Astrocyte of the hippocampus (primary cell): ENCODE measurements around the gene KMT2E.
"Not testable (repeated sequence)": the region's sequence is repeated elsewhere in the genome, so short reads cannot be mapped to it uniquely, and the experiment has no call there.

Experiments used
- DNase-seq: peaks from one replicate; pipeline ENCODE4 v3.0.0; 2011; ENCODE audit warnings: low read depth, low spot score

KMT2E gene

GRCh38 chr7:105013816-105014692 is at the start of gene KMT2E:
Gene KMT2E, plus strand, starts transcription at chr7:105014205. Its CDS starts 26,748 bp downstream, at chr7:105040953.
- DNase-seq: peak; percentile 97

GRCh38 chr7:104964626-104965236 is 49.3 kb upstream of the KMT2E start:
- DNase-seq: no peak

- no peak for DNase-seq
Measured at GRCh38 chr7:104966022-104966421, 48.0 kb upstream of the KMT2E start.

GRCh38 chr7:104967088-104967487 is 46.9 kb upstream of the KMT2E start:
- DNase-seq: no peak

GRCh38 chr7:104967595-104967994 is 46.4 kb upstream of the KMT2E start:
- DNase-seq: peak; percentile 90

- no peak for DNase-seq
Measured at GRCh38 chr7:104968648-104969047, 45.4 kb upstream of the KMT2E start.

GRCh38 chr7:104969183-104969582 is 44.8 kb upstream of the KMT2E start:
- DNase-seq: no peak

GRCh38 chr7:104971290-104972071 is 42.5 kb upstream of the KMT2E start:
- DNase-seq: peak; percentile 61

- peak; percentile 59 for DNase-seq
Measured at GRCh38 chr7:104972500-104972899, 41.5 kb upstream of the KMT2E start.

GRCh38 chr7:104973227-104973626 is 40.8 kb upstream of the KMT2E start:
- DNase-seq: no peak

- peak; percentile 71 for DNase-seq
Measured at GRCh38 chr7:104973909-104974415, 40.0 kb upstream of the KMT2E start.

GRCh38 chr7:104975553-104975952 is 38.5 kb upstream of the KMT2E start:
- DNase-seq: not testable (repeated sequence)

- no peak for DNase-seq
Measured at GRCh38 chr7:104976966-104977636, 36.9 kb upstream of the KMT2E start.

GRCh38 chr7:104978460-104978859 is 35.5 kb upstream of the KMT2E start:
- peak; percentile 59 for DNase-seq

GRCh38 chr7:104979167-104979841 is 34.7 kb upstream of the KMT2E start:
- peak; percentile 91 for DNase-seq

- DNase-seq: peak; percentile 37
Measured at GRCh38 chr7:104980440-104980839, 33.6 kb upstream of the KMT2E start.

- peak; percentile 65 for DNase-seq
Measured at GRCh38 chr7:104980841-104981671, 32.9 kb upstream of the KMT2E start.

GRCh38 chr7:104981672-104982037 is 32.4 kb upstream of the KMT2E start:
- DNase-seq: no peak

GRCh38 chr7:104982308-104983075 is 31.5 kb upstream of the KMT2E start:
- DNase-seq: no peak
